Keratinocyte (primary cell): ENCODE results near the gene LHX2. TPM values are rescaled to one million over a fixed set of nuclear protein-coding genes. Genes with fewer than 3 reads are reported as not detected.

Experiments
- DNase-seq: peaks from one replicate; pipeline ENCODE4 v3.0.0-alpha.2; 2011; ENCODE audit warnings: low read depth, missing footprints, low spot score
- FAIRE-seq: peaks from 2 replicates; lab custom pipeline; 2011; peaks lifted over from hg19 to GRCh38; lab: Jason Lieb, UNC
- H2AFZ ChIP-seq: 2 replicates; pipeline ENCODE4 v1.6.0; 2012; ENCODE audit warnings: low read length, control low read depth, inconsistent platforms; ENCODE audit not compliant: control insufficient read depth
- H3K27ac ChIP-seq: 2 replicates; pipeline ENCODE4 v1.5.1; 2011; ENCODE audit warnings: low read length; ENCODE audit not compliant: control insufficient read depth, insufficient read depth
- H3K27me3 ChIP-seq: 3 replicates; pipeline ENCODE4 v1.6.0; 2011; ENCODE audit warnings: low read length; ENCODE audit not compliant: control insufficient read depth, insufficient read depth; ENCODE audit errors: extremely low read depth
- H3K36me3 ChIP-seq, 2 experiments: 2 replicates in 1 of 2; 3 replicates in 1 of 2; pipeline ENCODE4 v1.5.1; 2011; ENCODE audit warnings: low read length in 2 of 2, mild to moderate bottlenecking in 1 of 2; ENCODE audit not compliant: control insufficient read depth in 2 of 2, insufficient read depth in 2 of 2; ENCODE audit errors: extremely low read depth in 1 of 2
- H3K4me1 ChIP-seq: 3 replicates; pipeline ENCODE4 v1.5.1; 2011; ENCODE audit warnings: low read length; ENCODE audit not compliant: control insufficient read depth, insufficient read depth; ENCODE audit errors: extremely low read depth
- H3K4me2 ChIP-seq: 3 replicates; pipeline ENCODE4 v1.6.0; 2011; ENCODE audit warnings: low read depth, low read length; ENCODE audit not compliant: control insufficient read depth, insufficient read depth; ENCODE audit errors: extremely low read depth
- H3K4me3 ChIP-seq, 3 experiments: fragments of 200-600 bp in 1 of 3; sonication (generic) in 1 of 3; 2 replicates in 2 of 3; 3 replicates in 1 of 3; pipeline ENCODE4 v1.5.1; 2011 to 2016; ENCODE audit warnings: low read length in 3 of 3, mild to moderate bottlenecking in 3 of 3, control low read depth in 2 of 3, inconsistent platforms in 1 of 3, low read depth in 1 of 3, mixed read lengths in 1 of 3, mixed run types in 1 of 3, moderate library complexity in 1 of 3; ENCODE audit not compliant: control insufficient read depth in 2 of 3, insufficient read depth in 2 of 3; ENCODE audit errors: extremely low read depth in 1 of 3
- H3K79me2 ChIP-seq: 2 replicates; pipeline ENCODE4 v1.6.0; 2012; ENCODE audit warnings: low read length; ENCODE audit not compliant: control insufficient read depth, insufficient read depth
- H3K9ac ChIP-seq: 3 replicates; pipeline ENCODE4 v1.6.0; 2011; ENCODE audit warnings: low read length; ENCODE audit not compliant: control insufficient read depth, insufficient read depth; ENCODE audit errors: extremely low read depth
- H3K9me1 ChIP-seq: 3 replicates; pipeline ENCODE4 v1.6.0; 2011; ENCODE audit warnings: low read length; ENCODE audit not compliant: control insufficient read depth, insufficient read depth; ENCODE audit errors: extremely low read depth
- H3K9me3 ChIP-seq: 2 replicates; pipeline ENCODE4 v1.5.1; 2012; ENCODE audit warnings: low read depth, low read length; ENCODE audit not compliant: control insufficient read depth
- H4K20me1 ChIP-seq: 3 replicates; pipeline ENCODE4 v1.6.0; 2011; ENCODE audit warnings: low read length; ENCODE audit not compliant: control insufficient read depth, insufficient read depth; ENCODE audit errors: extremely low read depth
- EZH2 ChIP-seq: IDR thresholded peaks from one replicate; pipeline ENCODE4 v1.6.1; 2012; ENCODE audit warnings: inconsistent platforms, mild to moderate bottlenecking, low read length, moderate library complexity
- dilution Hi-C: fragments of 300-500 bp; cut with MboI; formaldehyde crosslinking; loops from one replicate; pipeline ENCODE4 v1.7.0; 2020; ENCODE audit warnings: low sequenced_read_pairs; ENCODE audit not compliant: extremely low pct_ligation_motif_present
- polyA plus RNA-seq, 5 experiments: library from polyadenylated mRNA; depleted of rRNA in 3 of 5; stranded (reverse) in 3 of 5; stranded (forward) in 1 of 5; unstranded in 1 of 5; fragments of >200 nt; gene quantifications; 1 replicate in 1 of 5; 2 replicates in 3 of 5; 3 replicates in 1 of 5; pipeline versions ENCODE4 v1.2.1 to v1.2.3, GENCODE V29; 2011 to 2012; ENCODE audit warnings: missing spikeins in 2 of 5, low read depth in 1 of 5, low replicate concordance in 1 of 5
- TF ChIP-seq, protein P1 (sequence below), 3 experiments: IDR thresholded peaks in 1 of 3; conservative IDR thresholded peaks in 1 of 3; optimal IDR thresholded peaks in 1 of 3; 2 replicates in 2 of 3; 3 replicates in 1 of 3; pipeline versions ENCODE3 to v1.5.1; 2011; ENCODE audit warnings: low read length in 3 of 3, mild to moderate bottlenecking in 3 of 3, moderate library complexity in 2 of 3, control low read depth in 1 of 3, inconsistent platforms in 1 of 3; ENCODE audit not compliant: insufficient read depth in 2 of 3; ENCODE audit errors: extremely low read depth in 1 of 3

Gene LHX2
- polyA plus RNA-seq, 1 donor (not counting 4 experiments of a cell fraction or from before 2014, with no cell fraction given) = 0.07 TPM

DNA sequence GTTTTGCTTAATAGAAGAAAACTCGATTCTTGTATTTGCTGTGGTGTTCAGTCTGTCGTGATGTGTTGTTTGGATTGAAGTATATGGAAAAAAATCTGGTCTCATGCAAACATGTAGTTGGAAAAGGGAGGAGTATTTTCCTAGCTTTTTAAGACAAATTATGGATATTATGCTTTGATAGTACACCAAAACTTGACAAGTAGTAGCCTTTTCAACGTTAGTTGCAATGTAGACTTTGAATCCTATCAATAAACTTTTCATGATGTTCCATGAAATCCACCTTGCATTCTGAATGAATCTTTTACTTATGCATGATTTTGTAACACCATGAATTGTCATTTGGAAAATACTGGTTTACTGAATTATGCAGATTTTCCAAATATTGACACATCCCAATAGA lies 64.2 kb downstream of the LHX2 start:
- TF ChIP-seq, protein P1, sequence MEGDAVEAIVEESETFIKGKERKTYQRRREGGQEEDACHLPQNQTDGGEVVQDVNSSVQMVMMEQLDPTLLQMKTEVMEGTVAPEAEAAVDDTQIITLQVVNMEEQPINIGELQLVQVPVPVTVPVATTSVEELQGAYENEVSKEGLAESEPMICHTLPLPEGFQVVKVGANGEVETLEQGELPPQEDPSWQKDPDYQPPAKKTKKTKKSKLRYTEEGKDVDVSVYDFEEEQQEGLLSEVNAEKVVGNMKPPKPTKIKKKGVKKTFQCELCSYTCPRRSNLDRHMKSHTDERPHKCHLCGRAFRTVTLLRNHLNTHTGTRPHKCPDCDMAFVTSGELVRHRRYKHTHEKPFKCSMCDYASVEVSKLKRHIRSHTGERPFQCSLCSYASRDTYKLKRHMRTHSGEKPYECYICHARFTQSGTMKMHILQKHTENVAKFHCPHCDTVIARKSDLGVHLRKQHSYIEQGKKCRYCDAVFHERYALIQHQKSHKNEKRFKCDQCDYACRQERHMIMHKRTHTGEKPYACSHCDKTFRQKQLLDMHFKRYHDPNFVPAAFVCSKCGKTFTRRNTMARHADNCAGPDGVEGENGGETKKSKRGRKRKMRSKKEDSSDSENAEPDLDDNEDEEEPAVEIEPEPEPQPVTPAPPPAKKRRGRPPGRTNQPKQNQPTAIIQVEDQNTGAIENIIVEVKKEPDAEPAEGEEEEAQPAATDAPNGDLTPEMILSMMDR (optimal IDR thresholded peaks at IDR 0.05 in 1 of 3, IDR thresholded peaks at IDR 0.05 in 1 of 3, conservative IDR thresholded peaks at IDR 0.05 in 1 of 3; ENCODE audit: extremely low read depth in 1 of 3, insufficient read depth in 2 of 3, low read length in 3 of 3) = no peak
- TF ChIP-seq EZH2 = no peak
- FAIRE-seq = no peak

GRCh38 chr9:124077915-124078572 lies 66.5 kb downstream of the LHX2 start:
- no peaks in the 10 kb centered on the region for H4K20me1 ChIP-seq
- H3K27ac ChIP-seq = peak overlapping the region; percentile 37
- no peaks in the 10 kb centered on the region for H3K79me2 ChIP-seq
- H2AFZ ChIP-seq = no peak overlapping the region
- no peaks in the 10 kb centered on the region for H3K9me1 ChIP-seq
- H3K4me1 ChIP-seq = peaks cover 24% of the 10 kb centered on the region
- TF ChIP-seq, protein P1 (optimal IDR thresholded peaks at IDR 0.05 in 1 of 3, IDR thresholded peaks at IDR 0.05 in 1 of 3, conservative IDR thresholded peaks at IDR 0.05 in 1 of 3; ENCODE audit: extremely low read depth in 1 of 3, insufficient read depth in 2 of 3, low read length in 3 of 3) = no peak
- TF ChIP-seq EZH2 = no peak
- no peak overlapping the region for H3K4me3 ChIP-seq
- dilution Hi-C loops = no loop called here
- no peaks in the 10 kb centered on the region for H3K27me3 ChIP-seq
- no peaks in the 10 kb centered on the region for H3K9me3 ChIP-seq
- no peak for DNase-seq
- no peaks in the 10 kb centered on the region for H3K36me3 ChIP-seq
- FAIRE-seq = no peak
- no peak overlapping the region for H3K9ac ChIP-seq
- peak overlapping the region; percentile 35 for H3K4me2 ChIP-seq

More for the DNA sequence above, 64.2 kb downstream of the LHX2 start:
- no peak overlapping the region for H3K4me3 ChIP-seq
- no peaks in the 10 kb centered on the region for H3K9me3 ChIP-seq
- dilution Hi-C loops = no loop called here
- H3K9me1 ChIP-seq = no peaks in the 10 kb centered on the region
- no peaks in the 10 kb centered on the region for H4K20me1 ChIP-seq
- H2AFZ ChIP-seq = no peak overlapping the region
- no peak overlapping the region for H3K9ac ChIP-seq
- H3K4me1 ChIP-seq = peaks cover 29% of the 10 kb centered on the region
- no peak for DNase-seq
- no peak overlapping the region for H3K27ac ChIP-seq
- no peaks in the 10 kb centered on the region for H3K79me2 ChIP-seq
- no peaks in the 10 kb centered on the region for H3K27me3 ChIP-seq
- no peaks in the 10 kb centered on the region for H3K36me3 ChIP-seq
- H3K4me2 ChIP-seq = no peak overlapping the region
